HEK293 (cell line): ENCODE data around the gene DNAJC4.

Source experiments
- CTCF ChIA-PET: fragments of 350-600 bp; formaldehyde crosslinking; extraction: SDS; loops from one replicate; lab custom pipeline; 2021; ENCODE audit warnings: antibody characterized with exemption; lab: Yijun Ruan, JAX
- POLR2A ChIA-PET: fragments of 300-600 bp; formaldehyde crosslinking; extraction: SDS; loops from one replicate; lab custom pipeline; 2020; ENCODE audit warnings: antibody characterized with exemption, inconsistent platforms; lab: Yijun Ruan, JAX
- H3K27ac ChIP-seq: fragments of 200-500 bp; sonication (Bioruptor generic); 2 replicates; pipeline ENCODE4 v1.5.1; 2014; ENCODE audit warnings: low read depth, low read length, control low read depth, inconsistent platforms; ENCODE audit errors: extremely low read depth
- H3K36me3 ChIP-seq, 2 experiments: fragments of 200-500 bp in 1 of 2; sonication (Bioruptor generic) in 1 of 2; 1 replicate in 1 of 2; 2 replicates in 1 of 2; pipeline ENCODE4 v1.5.1; 2014 to 2017; ENCODE audit warnings: inconsistent platforms in 2 of 2, low read length in 2 of 2; ENCODE audit not compliant: control insufficient read depth in 2 of 2, insufficient read depth in 1 of 2
- H3K4me1 ChIP-seq: fragments of 200-500 bp; sonication (Bioruptor generic); 2 replicates; pipeline ENCODE4 v1.5.1; 2014; ENCODE audit warnings: mild to moderate bottlenecking, low read length, inconsistent platforms; ENCODE audit not compliant: control insufficient read depth, insufficient read depth
- H3K4me3 ChIP-seq: 2 replicates; pipeline ENCODE4 v1.5.1; 2011; ENCODE audit warnings: low read depth, mild to moderate bottlenecking, control low read depth, low read length, moderate library complexity
- H3K9me3 ChIP-seq: fragments of 200-500 bp; sonication (Bioruptor generic); 2 replicates; pipeline ENCODE4 v1.5.1; 2014; ENCODE audit warnings: low read depth, low read length, inconsistent platforms; ENCODE audit not compliant: control insufficient read depth, insufficient read depth
- GLI2 ChIP-seq: fragments of 450-650 bp; formaldehyde crosslinking; IDR thresholded peaks from 2 replicates; pipeline ENCODE4; 2017; ENCODE audit warnings: missing biosample characterization, missing genetic modification characterization, low read depth, borderline replicate concordance
- KLF16 ChIP-seq: fragments of 450-650 bp; formaldehyde crosslinking; IDR thresholded peaks from 2 replicates; pipeline ENCODE4 v1.5.1; 2017; ENCODE audit warnings: missing biosample characterization, missing genetic modification characterization
- KLF9 ChIP-seq: fragments of 450-650 bp; formaldehyde crosslinking; IDR thresholded peaks from 2 replicates; pipeline ENCODE4 v1.5.1; 2016; ENCODE audit warnings: missing biosample characterization, missing genetic modification characterization, low read depth
- SCRT2 ChIP-seq: fragments of 450-650 bp; formaldehyde crosslinking; IDR thresholded peaks from 2 replicates; pipeline ENCODE4 v1.5.1; 2016; ENCODE audit warnings: missing biosample characterization, missing genetic modification characterization
- SETDB1 ChIP-seq: IDR thresholded peaks from one replicate; pipeline ENCODE4 v1.6.1; 2017; ENCODE audit warnings: mild to moderate bottlenecking, low read length, moderate library complexity, mixed read lengths; ENCODE audit not compliant: insufficient read length
- ZFHX2 ChIP-seq: fragments of 450-650 bp; formaldehyde crosslinking; conservative IDR thresholded peaks from 2 replicates; pipeline ENCODE4 v1.5.1; 2016; ENCODE audit warnings: missing biosample characterization, missing genetic modification characterization
- ZFP41 ChIP-seq: fragments of 450-650 bp; formaldehyde crosslinking; IDR thresholded peaks from 2 replicates; pipeline ENCODE4 v1.5.1; 2016; ENCODE audit warnings: missing biosample characterization, missing genetic modification characterization, borderline replicate concordance
- ZIC2 ChIP-seq: fragments of 450-650 bp; formaldehyde crosslinking; IDR thresholded peaks from 2 replicates; pipeline ENCODE4 v1.5.1; 2016; ENCODE audit warnings: missing biosample characterization, missing genetic modification characterization
- ZNF140 ChIP-seq: fragments of 450-650 bp; formaldehyde crosslinking; IDR thresholded peaks from 2 replicates; pipeline ENCODE4 v1.5.1; 2016; ENCODE audit warnings: missing biosample characterization, missing genetic modification characterization
- ZNF248 ChIP-seq: fragments of 450-650 bp; formaldehyde crosslinking; IDR thresholded peaks from 2 replicates; pipeline ENCODE4 v1.5.1; 2017; ENCODE audit warnings: missing biosample characterization, missing genetic modification characterization
- ZNF335 ChIP-seq: fragments of 450-650 bp; formaldehyde crosslinking; conservative IDR thresholded peaks from 2 replicates; pipeline ENCODE4 v1.5.1; 2016; ENCODE audit warnings: missing biosample characterization, missing genetic modification characterization
- ZNF394 ChIP-seq: fragments of 450-650 bp; formaldehyde crosslinking; IDR thresholded peaks from 2 replicates; pipeline ENCODE4 v1.5.1; 2016; ENCODE audit warnings: missing biosample characterization, missing genetic modification characterization, mild to moderate bottlenecking, moderate library complexity, borderline replicate concordance
- ZNF423 ChIP-seq: fragments of 450-650 bp; formaldehyde crosslinking; IDR thresholded peaks from 2 replicates; pipeline ENCODE4 v1.5.1; 2016; ENCODE audit warnings: missing biosample characterization, missing genetic modification characterization
- ZNF530 ChIP-seq: fragments of 450-650 bp; formaldehyde crosslinking; IDR thresholded peaks from 2 replicates; pipeline ENCODE4 v1.5.1; 2016; ENCODE audit warnings: low read depth, missing biosample characterization, missing genetic modification characterization
- ZNF558 ChIP-seq: fragments of 450-650 bp; formaldehyde crosslinking; IDR thresholded peaks from 2 replicates; pipeline ENCODE4 v1.5.1; 2016; ENCODE audit warnings: missing biosample characterization, missing genetic modification characterization
- ZNF571 ChIP-seq: fragments of 450-650 bp; formaldehyde crosslinking; IDR thresholded peaks from 2 replicates; pipeline ENCODE4 v1.5.0; 2017; ENCODE audit warnings: missing biosample characterization, missing genetic modification characterization
- ZNF600 ChIP-seq: fragments of 450-650 bp; formaldehyde crosslinking; IDR thresholded peaks from 2 replicates; pipeline ENCODE4 v1.5.1; 2016; ENCODE audit warnings: missing biosample characterization, missing genetic modification characterization
- ZNF623 ChIP-seq: fragments of 450-650 bp; formaldehyde crosslinking; IDR thresholded peaks from 2 replicates; pipeline ENCODE4 v1.5.1; 2016; ENCODE audit warnings: missing biosample characterization, missing genetic modification characterization
- ZNF624 ChIP-seq: fragments of 450-650 bp; formaldehyde crosslinking; IDR thresholded peaks from 2 replicates; pipeline ENCODE4 v1.5.1; 2017; ENCODE audit warnings: missing biosample characterization, missing genetic modification characterization
- ZNF658 ChIP-seq: fragments of 450-650 bp; formaldehyde crosslinking; IDR thresholded peaks from 2 replicates; pipeline ENCODE4; 2016; ENCODE audit warnings: missing biosample characterization, missing genetic modification characterization
- ZNF747 ChIP-seq: fragments of 450-650 bp; formaldehyde crosslinking; IDR thresholded peaks from 2 replicates; pipeline ENCODE4 v1.5.1; 2016; ENCODE audit warnings: missing biosample characterization, missing genetic modification characterization
- ZNF776 ChIP-seq: fragments of 450-650 bp; formaldehyde crosslinking; IDR thresholded peaks from 2 replicates; pipeline ENCODE4 v1.5.0; 2017; ENCODE audit warnings: missing biosample characterization, missing genetic modification characterization, borderline replicate concordance
- ZNF777 ChIP-seq: fragments of 450-650 bp; formaldehyde crosslinking; IDR thresholded peaks from 2 replicates; pipeline ENCODE4 v1.5.1; 2017; ENCODE audit warnings: missing biosample characterization, missing genetic modification characterization, borderline replicate concordance
- TF ChIP-seq, protein P1 (sequence below): fragments of 450-650 bp; formaldehyde crosslinking; IDR thresholded peaks from 2 replicates; pipeline ENCODE4 v1.5.1; 2016; ENCODE audit warnings: missing biosample characterization, missing genetic modification characterization
- TF ChIP-seq, protein P2 (sequence below): fragments of 450-650 bp; IDR thresholded peaks from 2 replicates; pipeline ENCODE4 v1.5.1; 2018; ENCODE audit warnings: missing biosample characterization, missing genetic modification characterization
- TF ChIP-seq, protein P3 (sequence below): fragments of 450-650 bp; formaldehyde crosslinking; IDR thresholded peaks from 2 replicates; pipeline ENCODE4 v1.5.1; 2017; ENCODE audit warnings: missing biosample characterization, missing genetic modification characterization
- TF ChIP-seq, protein P4 (sequence below): fragments of 450-650 bp; formaldehyde crosslinking; IDR thresholded peaks from 2 replicates; pipeline ENCODE4 v1.5.1; 2016; ENCODE audit warnings: missing biosample characterization, missing genetic modification characterization

The DNAJC4 gene

DNA sequence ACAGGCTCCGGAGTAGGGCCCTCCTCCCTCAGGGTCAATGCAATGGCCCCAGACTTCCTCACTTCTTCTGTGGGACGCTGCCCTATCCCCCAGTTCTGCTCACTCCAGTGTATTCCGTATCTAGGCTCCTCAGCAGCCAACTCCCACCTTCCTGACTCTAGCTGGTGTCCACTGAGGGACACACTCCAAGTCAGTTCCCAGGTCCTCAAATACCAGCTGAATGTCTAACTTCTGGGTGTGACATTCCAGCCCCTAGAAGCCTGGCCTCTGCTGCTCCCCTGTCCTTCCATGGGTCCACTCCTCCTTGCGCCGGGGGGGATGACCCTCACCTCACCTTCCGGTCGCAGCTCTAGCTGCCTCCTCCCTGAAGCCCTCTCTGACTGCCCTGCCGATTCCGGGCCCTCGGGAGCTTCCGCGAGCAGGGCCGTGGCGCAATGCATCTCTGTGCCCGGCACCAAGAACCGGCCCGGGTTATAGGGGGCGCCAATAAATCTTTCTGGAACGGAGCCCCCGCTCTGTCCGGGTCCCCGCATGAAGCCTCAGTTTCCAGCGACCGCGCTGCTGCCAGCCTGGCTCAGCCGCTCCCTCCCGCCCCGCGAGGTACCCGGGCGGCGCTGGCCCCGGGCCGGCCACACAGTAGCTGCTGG, 38.7 kb downstream of the DNAJC4 start (continued):
- TF ChIP-seq, protein P1, sequence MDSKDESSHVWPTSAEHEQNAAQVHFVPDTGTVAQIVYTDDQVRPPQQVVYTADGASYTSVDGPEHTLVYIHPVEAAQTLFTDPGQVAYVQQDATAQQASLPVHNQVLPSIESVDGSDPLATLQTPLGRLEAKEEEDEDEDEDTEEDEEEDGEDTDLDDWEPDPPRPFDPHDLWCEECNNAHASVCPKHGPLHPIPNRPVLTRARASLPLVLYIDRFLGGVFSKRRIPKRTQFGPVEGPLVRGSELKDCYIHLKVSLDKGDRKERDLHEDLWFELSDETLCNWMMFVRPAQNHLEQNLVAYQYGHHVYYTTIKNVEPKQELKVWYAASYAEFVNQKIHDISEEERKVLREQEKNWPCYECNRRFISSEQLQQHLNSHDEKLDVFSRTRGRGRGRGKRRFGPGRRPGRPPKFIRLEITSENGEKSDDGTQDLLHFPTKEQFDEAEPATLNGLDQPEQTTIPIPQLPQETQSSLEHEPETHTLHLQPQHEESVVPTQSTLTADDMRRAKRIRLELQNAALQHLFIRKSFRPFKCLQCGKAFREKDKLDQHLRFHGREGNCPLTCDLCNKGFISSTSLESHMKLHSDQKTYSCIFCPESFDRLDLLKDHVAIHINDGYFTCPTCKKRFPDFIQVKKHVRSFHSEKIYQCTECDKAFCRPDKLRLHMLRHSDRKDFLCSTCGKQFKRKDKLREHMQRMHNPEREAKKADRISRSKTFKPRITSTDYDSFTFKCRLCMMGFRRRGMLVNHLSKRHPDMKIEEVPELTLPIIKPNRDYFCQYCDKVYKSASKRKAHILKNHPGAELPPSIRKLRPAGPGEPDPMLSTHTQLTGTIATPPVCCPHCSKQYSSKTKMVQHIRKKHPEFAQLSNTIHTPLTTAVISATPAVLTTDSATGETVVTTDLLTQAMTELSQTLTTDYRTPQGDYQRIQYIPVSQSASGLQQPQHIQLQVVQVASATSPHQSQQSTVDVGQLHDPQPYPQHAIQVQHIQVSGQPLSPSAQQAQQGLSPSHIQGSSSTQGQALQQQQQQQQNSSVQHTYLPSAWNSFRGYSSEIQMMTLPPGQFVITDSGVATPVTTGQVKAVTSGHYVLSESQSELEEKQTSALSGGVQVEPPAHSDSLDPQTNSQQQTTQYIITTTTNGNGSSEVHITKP (tag by site-specific recombination), result no peak
- no peak for TF ChIP-seq ZNF394
- no peak for TF ChIP-seq ZNF530 (tag by site-specific recombination)
- TF ChIP-seq ZNF747 (tag by site-specific recombination), result no peak
- TF ChIP-seq, protein P2, sequence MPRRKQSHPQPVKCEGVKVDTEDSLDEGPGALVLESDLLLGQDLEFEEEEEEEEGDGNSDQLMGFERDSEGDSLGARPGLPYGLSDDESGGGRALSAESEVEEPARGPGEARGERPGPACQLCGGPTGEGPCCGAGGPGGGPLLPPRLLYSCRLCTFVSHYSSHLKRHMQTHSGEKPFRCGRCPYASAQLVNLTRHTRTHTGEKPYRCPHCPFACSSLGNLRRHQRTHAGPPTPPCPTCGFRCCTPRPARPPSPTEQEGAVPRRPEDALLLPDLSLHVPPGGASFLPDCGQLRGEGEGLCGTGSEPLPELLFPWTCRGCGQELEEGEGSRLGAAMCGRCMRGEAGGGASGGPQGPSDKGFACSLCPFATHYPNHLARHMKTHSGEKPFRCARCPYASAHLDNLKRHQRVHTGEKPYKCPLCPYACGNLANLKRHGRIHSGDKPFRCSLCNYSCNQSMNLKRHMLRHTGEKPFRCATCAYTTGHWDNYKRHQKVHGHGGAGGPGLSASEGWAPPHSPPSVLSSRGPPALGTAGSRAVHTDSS, result no peak
- no peak for TF ChIP-seq ZNF623 (tag by site-specific recombination)
- 0 out of 2 replicates have a peak, but pooled peaks have one; percentile 9 for TF ChIP-seq KLF16

DNA sequence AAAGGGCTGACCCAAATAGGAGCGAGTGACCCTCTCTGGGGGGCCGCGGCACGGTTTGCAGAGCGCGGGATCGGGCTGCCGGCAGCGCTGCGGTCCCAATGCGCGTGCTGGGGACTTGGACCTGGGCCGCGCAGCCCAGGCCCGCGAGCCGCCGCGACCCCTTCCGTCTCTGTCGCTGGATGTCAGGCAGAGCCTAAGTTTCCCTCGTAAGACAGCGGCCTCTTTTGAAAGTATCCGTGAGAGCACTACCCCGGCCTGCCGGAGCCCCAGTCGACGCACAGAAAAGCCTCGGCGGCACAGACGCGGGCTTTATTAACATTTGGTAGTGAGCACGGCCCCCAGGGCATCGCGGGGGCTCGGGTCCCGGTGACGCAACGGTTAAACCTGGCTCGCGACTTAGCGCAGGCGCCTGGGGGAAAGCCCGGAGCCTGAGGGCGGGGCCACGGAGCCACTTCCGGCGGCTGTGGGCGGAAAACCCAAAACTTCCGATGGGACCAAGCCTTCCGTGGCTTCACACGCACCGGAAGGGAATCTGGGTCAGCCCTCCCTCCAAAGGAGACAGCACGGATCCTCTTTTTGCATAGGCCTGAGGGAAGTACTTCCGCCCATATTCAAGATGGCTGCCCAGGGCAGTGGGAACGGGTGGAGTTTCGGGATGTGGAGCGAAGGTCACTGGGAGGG, 39.3 kb downstream of the DNAJC4 start:
- peak overlapping the region; percentile 70 for H3K4me3 ChIP-seq
- peak overlapping the region; percentile 83 for H3K27ac ChIP-seq
- H3K9me3 ChIP-seq, result no peaks in the 10 kb centered on the region
- H3K4me1 ChIP-seq, result 0 out of 2 replicates have a peak, but pooled peaks cover 2% of the 10 kb centered on the region
- CTCF ChIA-PET, result interaction anchor here (0.6 to 6.8 kb wide), 14 partner anchors 18 to 422 kb away, joined by 3 to 81 read pairs (median 4); partner anchors contain the start of genes CATSPERZ, ESRRA, NUDT22 and PLCB3
- POLR2A ChIA-PET, result interaction anchor here (0.8 to 7.0 kb wide), 12 partner anchors 12 to 85 kb away, joined by 3 to 96 read pairs (median 12); partner anchors contain the start of genes BAD, ESRRA, FKBP2 and GPR137
- peaks cover 0 to 26% of the 10 kb centered on the region in 2 experiments; a peak in 1 of 3 replicates for H3K36me3 ChIP-seq
- TF ChIP-seq ZNF658, result no peak
- TF ChIP-seq ZNF571 (tag by site-specific recombination), result no peak
- TF ChIP-seq ZFHX2 (tag by site-specific recombination), result peak; percentile 75
- TF ChIP-seq, protein P3, sequence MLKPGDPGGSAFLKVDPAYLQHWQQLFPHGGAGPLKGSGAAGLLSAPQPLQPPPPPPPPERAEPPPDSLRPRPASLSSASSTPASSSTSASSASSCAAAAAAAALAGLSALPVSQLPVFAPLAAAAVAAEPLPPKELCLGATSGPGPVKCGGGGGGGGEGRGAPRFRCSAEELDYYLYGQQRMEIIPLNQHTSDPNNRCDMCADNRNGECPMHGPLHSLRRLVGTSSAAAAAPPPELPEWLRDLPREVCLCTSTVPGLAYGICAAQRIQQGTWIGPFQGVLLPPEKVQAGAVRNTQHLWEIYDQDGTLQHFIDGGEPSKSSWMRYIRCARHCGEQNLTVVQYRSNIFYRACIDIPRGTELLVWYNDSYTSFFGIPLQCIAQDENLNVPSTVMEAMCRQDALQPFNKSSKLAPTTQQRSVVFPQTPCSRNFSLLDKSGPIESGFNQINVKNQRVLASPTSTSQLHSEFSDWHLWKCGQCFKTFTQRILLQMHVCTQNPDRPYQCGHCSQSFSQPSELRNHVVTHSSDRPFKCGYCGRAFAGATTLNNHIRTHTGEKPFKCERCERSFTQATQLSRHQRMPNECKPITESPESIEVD (tag by site-specific recombination), result no peak
- TF ChIP-seq ZFP41 (tag by site-specific recombination), result no peak
- TF ChIP-seq, protein P4, sequence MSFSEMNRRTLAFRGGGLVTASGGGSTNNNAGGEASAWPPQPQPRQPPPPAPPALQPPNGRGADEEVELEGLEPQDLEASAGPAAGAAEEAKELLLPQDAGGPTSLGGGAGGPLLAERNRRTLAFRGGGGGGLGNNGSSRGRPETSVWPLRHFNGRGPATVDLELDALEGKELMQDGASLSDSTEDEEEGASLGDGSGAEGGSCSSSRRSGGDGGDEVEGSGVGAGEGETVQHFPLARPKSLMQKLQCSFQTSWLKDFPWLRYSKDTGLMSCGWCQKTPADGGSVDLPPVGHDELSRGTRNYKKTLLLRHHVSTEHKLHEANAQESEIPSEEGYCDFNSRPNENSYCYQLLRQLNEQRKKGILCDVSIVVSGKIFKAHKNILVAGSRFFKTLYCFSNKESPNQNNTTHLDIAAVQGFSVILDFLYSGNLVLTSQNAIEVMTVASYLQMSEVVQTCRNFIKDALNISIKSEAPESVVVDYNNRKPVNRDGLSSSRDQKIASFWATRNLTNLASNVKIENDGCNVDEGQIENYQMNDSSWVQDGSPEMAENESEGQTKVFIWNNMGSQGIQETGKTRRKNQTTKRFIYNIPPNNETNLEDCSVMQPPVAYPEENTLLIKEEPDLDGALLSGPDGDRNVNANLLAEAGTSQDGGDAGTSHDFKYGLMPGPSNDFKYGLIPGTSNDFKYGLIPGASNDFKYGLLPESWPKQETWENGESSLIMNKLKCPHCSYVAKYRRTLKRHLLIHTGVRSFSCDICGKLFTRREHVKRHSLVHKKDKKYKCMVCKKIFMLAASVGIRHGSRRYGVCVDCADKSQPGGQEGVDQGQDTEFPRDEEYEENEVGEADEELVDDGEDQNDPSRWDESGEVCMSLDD (tag by site-specific recombination), result no peak
- no peak for TF ChIP-seq ZNF140 (tag by site-specific recombination)
- no peak for TF ChIP-seq ZIC2 (tag by site-specific recombination)
- no peak for TF ChIP-seq ZNF558
- peak; percentile 64 for TF ChIP-seq KLF9
- TF ChIP-seq GLI2 (tag by site-specific recombination), result no peak
- no peak for TF ChIP-seq ZNF248
- TF ChIP-seq SETDB1, result no peak
- no peak for TF ChIP-seq ZNF624 (tag by site-specific recombination)
- TF ChIP-seq ZNF776, result no peak
- TF ChIP-seq ZNF600 (tag by site-specific recombination), result no peak
- TF ChIP-seq SCRT2 (tag by site-specific recombination), result no peak
- peak; percentile 79 for TF ChIP-seq ZNF335 (tag by site-specific recombination)
- TF ChIP-seq ZNF423 (tag by site-specific recombination), result no peak
- no peak for TF ChIP-seq ZNF777 (tag by site-specific recombination)
